Right cardiac atrium (tissue), 5 donors: ENCODE measurements around the gene LRRC30. TPM values are rescaled to one million over a fixed set of nuclear protein-coding genes. Genes with fewer than 3 reads are reported as not detected.
"Not testable (repeated sequence)": the region's sequence is repeated elsewhere in the genome, so short reads cannot be mapped to it uniquely, and the experiment has no call there.

Experiments
- ATAC-seq, 2 donors: fragments of 200-7000 bp; cut with Tn5 transposase; one replicate each; pipeline versions ENCODE4 v1.8.0 to v1.9.1; 2020; ENCODE audit warnings: moderate library complexity in 2 of 2, mild to moderate bottlenecking in 1 of 2
- DNase-seq, 3 donors: peaks; one replicate each; pipeline ENCODE4 v3.0.0-alpha.2; 2020
- H3K27ac ChIP-seq: one replicate; pipeline ENCODE4 v1.5.1; 2013; ENCODE audit warnings: mild to moderate bottlenecking, low read length, control low read depth, moderate library complexity
- H3K27me3 ChIP-seq: one replicate; pipeline ENCODE4 v1.6.1; 2013; ENCODE audit not compliant: control insufficient read depth, insufficient read depth
- H3K4me1 ChIP-seq: one replicate; pipeline ENCODE4 v1.6.1; 2013; ENCODE audit warnings: low read length; ENCODE audit not compliant: control insufficient read depth, insufficient read depth
- H3K4me3 ChIP-seq: one replicate; pipeline ENCODE4 v1.5.1; 2013; ENCODE audit warnings: low read length, control low read depth
- H3K9me3 ChIP-seq: one replicate; pipeline ENCODE4 v1.6.1; 2013; ENCODE audit warnings: low read length; ENCODE audit not compliant: control insufficient read depth
- WGBS: extraction: QIAGEN DNeasy Blood & Tissue Kit; methylation state at CpG from one replicate; pipeline ENCODE4 v1.1.7; 2013; 5-methylcytosine and 5-hydroxymethylcytosine counted together
- intact Hi-C, 4 donors: fragments of 100-400 bp; cut with DNase I; formaldehyde crosslinking; loops; one replicate each; pipeline versions ENCODE4 v1.11.0 to v1.14.0; 2022 to 2023
- long read RNA-seq, 4 donors: library from polyadenylated mRNA; unstranded; transcript quantifications; one replicate each; pipeline ENCODE4 v2.0.0, GENCODE V29; 2020 to 2021
- polyA plus RNA-seq: library from polyadenylated mRNA; stranded (reverse); fragments of 200-250 nt; gene quantifications from one replicate; pipeline ENCODE4 v1.2.3, GENCODE V29; 2013
- total RNA-seq, 4 donors: library from RNA; stranded (reverse); fragmentation: NEBNext Ultra II Directional; extraction: Animal tissue kit (Norgen Biotek cat#: 25700); gene quantifications; one replicate each; pipeline ENCODE4 v1.2.1, GENCODE V29; 2021
- donor health status: healthy with polysubstance abuse.
- donor health status: DM: no; HTN: yes; CAD: no.
- donor health status: DM: no; HTN: no; CAD: no.
- donor health status: DM: no; HTN: yes; CAD: no; lungs with severe emphysema.
- donor health status: DM: yes; HTN: yes; CAD: no.

Gene LRRC30
- not detected for total RNA-seq
- polyA plus RNA-seq, result not detected
- long read RNA-seq, donor 1, result 0 reads
- long read RNA-seq, donor 2, result 0 reads
- long read RNA-seq, donor 3, result 0 reads
- long read RNA-seq, donor 4, result 0 reads

DNA sequence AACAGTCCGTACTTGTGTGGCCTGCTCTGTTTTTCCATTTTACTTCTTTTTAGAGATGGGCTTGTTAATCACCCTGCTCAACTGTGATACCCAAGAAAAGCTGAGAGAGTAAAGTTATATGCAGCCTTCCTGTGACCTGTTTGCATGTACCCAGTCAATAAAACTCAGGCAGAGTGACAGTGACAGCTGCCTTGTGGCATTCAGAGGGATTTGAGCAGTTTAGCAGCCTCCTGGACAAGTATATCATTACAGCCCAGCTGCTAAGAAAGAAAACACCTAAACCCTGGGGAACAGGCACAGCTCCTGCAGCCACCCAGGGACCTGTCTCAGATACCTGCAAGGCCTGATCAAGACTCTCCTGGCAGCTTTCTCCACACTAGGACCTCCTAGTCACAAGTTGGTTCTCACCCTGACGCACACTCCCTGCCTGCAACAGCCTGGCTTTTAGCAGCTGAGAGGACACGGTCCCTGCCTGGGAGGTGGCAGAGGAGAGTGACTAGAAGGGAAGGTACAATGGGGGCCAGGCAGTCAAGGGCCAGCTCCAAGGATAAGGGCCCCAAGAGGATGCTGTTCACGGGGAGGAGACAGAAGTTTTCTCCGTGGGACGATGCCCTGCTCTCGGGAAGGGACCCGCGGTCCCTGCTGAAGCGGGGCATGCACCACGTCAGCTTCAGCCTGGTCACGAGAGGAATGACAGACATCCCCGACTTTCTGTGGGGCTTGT is at the start of gene LRRC30:
LRRC30 (plus strand) TSS at position 464 of the 724 bp plus-strand sequence; CDS start at position 514, 50 bp downstream.
- intact Hi-C loops, result no loop called here
- H3K9me3 ChIP-seq, result no peaks in the 10 kb centered on the region
- no peaks in the 10 kb centered on the region for H3K27me3 ChIP-seq
- DNase-seq (no peak), ATAC-seq (no peak)
- WGBS, result 86% methylated on average over 13 of the region's 13 CpGs
- H3K4me1 ChIP-seq, result peaks cover 5% of the 10 kb centered on the region
- no peak within 1 kb of the TSS for H3K27ac ChIP-seq
- H3K4me3 ChIP-seq, result no peak within 1 kb of the TSS

DNA sequence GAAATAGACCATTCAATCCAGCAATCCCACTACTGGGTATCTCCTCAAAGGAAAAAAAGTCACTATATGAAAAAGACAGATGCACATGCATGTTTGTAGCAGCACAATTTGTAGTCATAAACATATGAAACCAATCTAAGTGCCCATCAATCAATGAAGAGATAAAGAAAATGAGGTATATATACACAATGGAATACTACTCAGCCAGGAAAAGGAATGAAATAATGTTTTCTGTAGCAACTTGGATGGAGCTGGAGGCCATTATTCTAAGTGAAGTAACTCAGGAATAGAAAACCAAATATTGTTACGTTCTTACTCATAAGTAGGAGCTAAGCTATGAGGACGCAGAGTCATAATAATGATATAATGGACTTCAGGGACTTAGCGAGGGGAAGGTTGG is 45.2 kb upstream of the LRRC30 start:
- intact Hi-C loops, result no loop called here
- no peaks in the 10 kb centered on the region for H3K4me1 ChIP-seq
- ATAC-seq (no peak), DNase-seq (no peak)
- H3K4me3 ChIP-seq, result no peak overlapping the region
- H3K27ac ChIP-seq, result no peak overlapping the region
- H3K27me3 ChIP-seq, result no peaks in the 10 kb centered on the region
- WGBS, result 97% methylated on average over 3 of the region's 3 CpGs
- H3K9me3 ChIP-seq, result no peaks in the 10 kb centered on the region

DNA sequence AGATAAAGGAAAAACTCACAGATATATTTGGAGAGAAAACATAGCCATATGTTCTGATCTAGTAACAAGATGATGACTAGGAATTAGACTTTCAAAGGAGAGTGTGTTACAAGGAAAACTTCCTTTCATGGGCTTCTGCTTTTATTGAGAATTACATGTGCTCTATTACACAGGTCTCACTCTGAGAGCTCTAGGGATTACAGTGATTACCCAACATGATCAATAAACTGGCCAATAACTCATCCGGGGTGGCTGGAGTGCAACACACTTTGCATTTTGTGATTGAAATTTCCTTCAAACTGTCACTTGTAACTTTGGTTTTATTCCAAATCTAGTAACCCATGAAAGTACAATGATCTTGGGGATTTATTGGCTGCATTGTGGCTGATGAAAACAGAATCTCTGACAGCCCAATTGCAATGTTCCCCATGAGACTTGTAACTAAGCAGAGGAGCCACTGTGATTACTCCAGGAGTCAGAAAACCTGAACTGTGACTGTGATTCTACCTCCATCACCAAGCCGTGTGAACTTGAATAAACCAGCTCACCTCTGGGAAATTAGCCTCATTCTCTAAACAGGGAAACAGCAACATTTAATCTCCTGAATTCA is 40.2 kb upstream of the LRRC30 start:
- Histone ChIP-seq H3K4me1 (no peaks in the 10 kb centered on the region), H3K4me3 (no peak overlapping the region), H3K9me3 (no peaks in the 10 kb centered on the region), H3K27me3 (no peaks in the 10 kb centered on the region), H3K27ac (no peak overlapping the region)
- ATAC-seq (no peak), DNase-seq (no peak)
- intact Hi-C loops, result no loop called here
- 70% methylated on average over 2 of the region's 2 CpGs for WGBS

DNA sequence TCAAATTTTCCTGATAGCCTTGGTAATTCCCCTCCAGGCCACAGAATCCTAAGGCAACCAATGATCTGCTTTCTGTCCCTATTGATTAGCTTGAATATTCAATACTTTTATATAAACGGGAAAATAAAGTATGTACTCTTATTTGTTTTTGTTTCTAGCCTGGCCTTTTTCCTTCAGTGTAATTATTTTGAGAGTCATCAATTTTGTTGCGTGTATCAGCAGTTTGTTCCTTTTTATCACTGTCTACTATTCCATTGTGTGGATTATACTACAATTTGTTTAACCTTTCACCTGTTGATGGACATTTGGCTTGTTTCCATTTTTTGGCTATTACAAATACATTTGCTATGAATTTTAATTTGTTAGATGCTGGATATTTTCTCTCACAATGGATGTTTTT is 39.2 kb upstream of the LRRC30 start:
- H3K4me1 ChIP-seq, result no peaks in the 10 kb centered on the region
- intact Hi-C loops, result no loop called here
- no peak overlapping the region for H3K27ac ChIP-seq
- DNase-seq (no peak), ATAC-seq (no peak)
- no peaks in the 10 kb centered on the region for H3K9me3 ChIP-seq
- no peak overlapping the region for H3K4me3 ChIP-seq
- 93% methylated on average over 2 of the region's 2 CpGs for WGBS
- H3K27me3 ChIP-seq, result no peaks in the 10 kb centered on the region

DNA sequence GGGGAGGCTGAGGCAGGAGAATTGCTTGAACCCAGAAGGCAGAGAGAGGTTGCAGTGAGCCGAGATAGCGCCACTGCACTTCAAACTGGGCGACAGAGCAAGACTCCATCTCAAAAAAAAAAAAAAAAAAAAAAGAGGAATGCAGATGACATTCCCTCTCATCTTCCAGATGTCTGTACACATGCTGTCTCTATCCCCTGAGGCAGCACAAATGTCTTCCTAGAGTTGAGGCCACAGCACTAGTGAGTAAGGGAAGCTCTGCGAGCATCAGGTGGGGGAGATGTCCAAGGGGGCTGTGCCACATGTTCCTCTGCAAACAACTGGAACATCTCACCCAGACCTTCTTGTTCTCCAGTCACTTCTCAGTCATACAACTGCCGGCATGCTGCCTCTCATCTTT is 35.6 kb upstream of the LRRC30 start:
- ATAC-seq, result no peak
- H3K4me1 ChIP-seq, result peaks cover 2% of the 10 kb centered on the region
- 91% methylated on average over 5 of the region's 5 CpGs for WGBS
- intact Hi-C loops, result no loop called here
- no peak overlapping the region for H3K27ac ChIP-seq
- H3K9me3 ChIP-seq, result no peaks in the 10 kb centered on the region
- DNase-seq, result no peak
- H3K4me3 ChIP-seq, result no peak overlapping the region
- H3K27me3 ChIP-seq, result no peaks in the 10 kb centered on the region

DNA sequence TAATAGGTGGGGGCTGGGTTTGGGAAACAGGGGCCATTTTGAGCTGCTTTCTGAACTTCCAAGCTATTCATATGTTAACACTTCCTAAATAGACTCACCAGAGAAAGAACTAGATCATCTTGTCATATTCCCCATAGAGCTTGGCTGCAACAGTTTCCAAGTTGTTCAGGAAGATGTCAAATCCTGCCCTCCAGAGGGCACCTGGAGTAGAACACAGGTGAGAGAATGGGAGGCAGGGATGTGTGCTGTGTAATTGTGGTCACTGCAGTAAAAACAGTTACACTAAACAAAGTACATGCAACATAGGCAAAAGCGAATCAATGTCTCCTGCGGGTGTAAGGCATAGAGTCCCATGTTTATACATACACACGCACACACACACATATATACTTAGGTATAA is 34.5 kb upstream of the LRRC30 start:
- WGBS, result 94% methylated on average over 3 of the region's 3 CpGs
- no peak overlapping the region for H3K4me3 ChIP-seq
- intact Hi-C loops, result no loop called here
- ATAC-seq (no peak), DNase-seq (no peak)
- no peak overlapping the region for H3K27ac ChIP-seq
- no peaks in the 10 kb centered on the region for H3K27me3 ChIP-seq
- H3K9me3 ChIP-seq, result no peaks in the 10 kb centered on the region
- peaks cover 2% of the 10 kb centered on the region for H3K4me1 ChIP-seq

DNA sequence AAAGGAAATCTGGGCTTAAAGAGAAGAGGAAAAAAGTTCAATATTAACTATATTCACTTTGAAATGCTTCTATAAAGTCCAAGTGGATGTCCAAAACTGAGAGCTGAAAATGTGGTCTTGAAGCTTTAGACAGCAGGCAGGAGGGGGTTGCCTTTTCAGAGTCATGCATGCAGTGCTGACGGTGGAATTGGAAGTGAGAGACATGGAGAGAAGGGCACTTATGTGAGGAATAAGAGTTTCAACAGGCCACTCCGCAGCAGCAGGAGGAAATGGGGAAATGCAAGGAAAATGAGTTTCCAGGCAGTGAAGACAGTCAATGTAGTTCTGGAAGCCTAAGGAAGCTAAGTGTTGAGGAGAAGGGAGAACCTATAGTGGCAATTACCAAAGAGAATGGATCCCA is 33.0 kb upstream of the LRRC30 start:
- Histone ChIP-seq H3K4me3 (no peak overlapping the region), H3K4me1 (peaks cover 4% of the 10 kb centered on the region), H3K9me3 (no peaks in the 10 kb centered on the region), H3K27ac (no peak overlapping the region), H3K27me3 (no peaks in the 10 kb centered on the region)
- intact Hi-C loops, result no loop called here
- DNase-seq, result no peak
- ATAC-seq, result no peak
- WGBS, result 87% methylated on average over 2 of the region's 2 CpGs

DNA sequence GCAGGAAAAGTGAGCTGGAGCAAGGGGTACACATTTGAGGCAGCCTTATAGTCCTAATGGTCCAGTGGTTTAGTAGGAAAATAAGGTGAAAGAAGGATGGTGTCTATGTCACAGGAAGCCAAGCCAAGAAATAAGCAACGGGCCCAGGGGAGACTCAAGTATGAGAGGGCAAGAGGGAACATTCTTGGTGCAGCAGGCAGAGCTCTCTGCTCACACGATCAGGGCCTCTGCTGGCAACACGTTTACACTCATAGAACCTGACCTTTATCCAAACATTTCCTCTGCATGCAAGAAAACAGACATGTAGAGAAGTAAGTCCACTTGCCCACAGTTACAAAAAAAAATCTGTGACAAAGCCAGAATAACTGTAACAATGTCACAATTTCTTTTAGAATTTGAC is 32.6 kb upstream of the LRRC30 start:
- Histone ChIP-seq H3K4me3 (no peak overlapping the region), H3K27me3 (no peaks in the 10 kb centered on the region), H3K27ac (no peak overlapping the region), H3K4me1 (peaks cover 4% of the 10 kb centered on the region), H3K9me3 (no peaks in the 10 kb centered on the region)
- ATAC-seq, result no peak
- intact Hi-C loops, result no loop called here
- 32% methylated on average over 3 of the region's 3 CpGs for WGBS
- DNase-seq, result no peak

DNA sequence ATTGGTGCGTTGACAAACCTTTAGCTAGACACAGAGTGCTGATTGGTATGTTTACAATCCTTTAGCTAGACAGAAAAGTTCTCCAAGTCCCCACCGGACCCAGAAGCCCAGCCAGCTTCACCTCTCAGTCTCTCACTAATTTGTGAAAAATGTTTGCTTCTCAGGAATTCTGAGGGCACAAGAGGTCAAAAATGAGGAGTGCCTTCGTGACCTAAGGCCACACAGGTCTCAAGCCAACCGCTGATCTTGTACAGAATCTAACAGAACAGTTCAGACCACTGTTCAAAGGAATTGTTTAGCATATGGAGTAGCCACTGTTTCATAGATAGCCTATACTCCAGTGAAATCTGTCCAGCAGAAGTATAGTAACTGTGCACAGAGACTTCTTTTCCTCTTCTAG is 29.8 kb upstream of the LRRC30 start:
- no peak overlapping the region for H3K4me3 ChIP-seq
- H3K4me1 ChIP-seq, result peaks cover 6% of the 10 kb centered on the region
- DNase-seq (no peak), ATAC-seq (no peak)
- H3K9me3 ChIP-seq, result no peaks in the 10 kb centered on the region
- H3K27me3 ChIP-seq, result no peaks in the 10 kb centered on the region
- intact Hi-C loops, result no loop called here
- no peak overlapping the region for H3K27ac ChIP-seq
- 84% methylated on average over 4 of the region's 4 CpGs for WGBS

DNA sequence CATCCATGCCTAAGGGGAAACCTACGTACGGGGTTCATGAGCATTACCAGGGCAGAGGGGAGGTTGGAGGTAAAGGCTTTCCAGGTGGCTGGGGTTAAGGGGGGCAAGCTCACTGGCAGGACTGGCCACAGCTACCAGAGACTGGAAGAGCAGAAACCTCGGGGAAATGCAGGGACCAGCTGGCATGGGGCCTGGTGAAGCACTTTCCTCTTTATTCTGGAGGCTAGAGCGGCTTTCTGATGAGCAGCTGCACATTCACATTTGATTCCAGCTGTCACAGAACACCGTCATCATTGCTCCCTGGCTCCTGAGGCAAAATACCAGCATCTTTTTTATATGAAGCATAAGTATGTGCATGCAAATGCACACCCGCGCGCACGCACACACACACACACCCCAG is 28.7 kb upstream of the LRRC30 start:
- ATAC-seq (no peak), DNase-seq (no peak)
- Histone ChIP-seq H3K4me1 (peaks cover 6% of the 10 kb centered on the region), H3K4me3 (no peak overlapping the region), H3K27ac (no peak overlapping the region), H3K9me3 (no peaks in the 10 kb centered on the region), H3K27me3 (no peaks in the 10 kb centered on the region)
- WGBS, result 88% methylated on average over 9 of the region's 9 CpGs
- intact Hi-C loops, result no loop called here

DNA sequence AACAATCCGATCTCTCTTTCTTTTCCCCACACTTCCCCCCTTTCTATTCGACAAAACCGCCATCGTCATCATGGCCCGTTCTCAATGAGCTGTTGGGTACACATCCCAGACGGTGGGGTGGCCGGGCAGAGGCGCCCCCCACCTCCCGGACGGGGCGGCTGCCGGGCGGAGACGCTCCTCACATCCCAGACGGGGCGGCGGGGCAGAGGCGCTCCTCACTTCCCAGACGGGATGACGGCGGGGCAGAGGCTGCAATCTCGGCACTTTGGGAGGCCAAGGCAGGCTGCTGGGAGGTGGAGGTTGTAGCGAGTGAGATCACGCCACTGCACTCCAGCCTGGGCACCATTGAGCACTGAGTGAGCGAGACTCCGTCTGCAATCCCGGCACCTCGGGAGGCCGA is 27.3 kb upstream of the LRRC30 start:
- H3K27ac ChIP-seq, H3K9me3 ChIP-seq, H3K27me3 ChIP-seq, H3K4me3 ChIP-seq, intact Hi-C loops, ATAC-seq, H3K4me1 ChIP-seq, DNase-seq: not testable (repeated sequence)
- WGBS, result 94% methylated on average over 27 of the region's 29 CpGs
